Fibroblast of lung (primary cell): ENCODE results near the gene KCNJ14. TPM values are rescaled to one million over a fixed set of nuclear protein-coding genes. Genes with fewer than 3 reads are reported as not detected.

Source experiments
- DNase-seq, 2 donors: peaks; one replicate each; pipeline versions ENCODE4 v3.0.0 to v3.0.0-alpha.2; 2010; ENCODE audit warnings: low read depth in 2 of 2
- H2AFZ ChIP-seq: 2 replicates; pipeline ENCODE4 v1.5.1; 2012; ENCODE audit warnings: low read length, control low read depth, inconsistent platforms
- H3K27ac ChIP-seq: 2 replicates; pipeline ENCODE4 v1.5.1; 2011; ENCODE audit warnings: low read length, control low read depth; ENCODE audit not compliant: insufficient read depth
- H3K27me3 ChIP-seq: 2 replicates; pipeline ENCODE4 v1.5.1; 2011; ENCODE audit warnings: mild to moderate bottlenecking, low read length; ENCODE audit not compliant: control insufficient read depth, insufficient read depth
- H3K36me3 ChIP-seq: 2 replicates; pipeline ENCODE4 v1.5.1; 2011; ENCODE audit warnings: low read length; ENCODE audit not compliant: control insufficient read depth, insufficient read depth
- H3K4me1 ChIP-seq: 2 replicates; pipeline ENCODE4 v1.5.1; 2011; ENCODE audit warnings: low read length; ENCODE audit not compliant: control insufficient read depth, insufficient read depth; ENCODE audit errors: extremely low read depth
- H3K4me2 ChIP-seq: 2 replicates; pipeline ENCODE4 v1.5.1; 2011; ENCODE audit warnings: low read length, control low read depth; ENCODE audit not compliant: insufficient read depth; ENCODE audit errors: extremely low read depth
- H3K4me3 ChIP-seq, 4 experiments: fragments of 200-600 bp in 1 of 4; sonication (generic) in 1 of 4; replicated peaks in 1 of 4; 2 replicates each; pipeline ENCODE4 v1.5.1; 2011 to 2016; ENCODE audit warnings: low read length in 4 of 4, low read depth in 3 of 4, mild to moderate bottlenecking in 3 of 4, control low read depth in 2 of 4, inconsistent platforms in 1 of 4, mixed read lengths in 1 of 4; ENCODE audit not compliant: insufficient read depth in 1 of 4; ENCODE audit errors: control extremely low read depth in 1 of 4
- H3K79me2 ChIP-seq: 2 replicates; pipeline ENCODE4 v1.5.1; 2012; ENCODE audit warnings: mild to moderate bottlenecking, low read length, inconsistent platforms; ENCODE audit not compliant: control insufficient read depth, insufficient read depth
- H3K9ac ChIP-seq: 2 replicates; pipeline ENCODE4 v1.5.1; 2011; ENCODE audit warnings: mild to moderate bottlenecking, low read length, control low read depth; ENCODE audit not compliant: insufficient read depth
- H3K9me3 ChIP-seq: 2 replicates; pipeline ENCODE4 v1.5.1; 2012; ENCODE audit warnings: low read depth, low read length; ENCODE audit not compliant: control insufficient read depth, insufficient read depth
- H4K20me1 ChIP-seq: 2 replicates; pipeline ENCODE4 v1.5.1; 2011; ENCODE audit warnings: low read length; ENCODE audit not compliant: control insufficient read depth, insufficient read depth; ENCODE audit errors: extremely low read depth
- EZH2 ChIP-seq: IDR thresholded peaks from 2 replicates; pipeline ENCODE4 v1.5.1; 2012; ENCODE audit warnings: low read length, control low read depth, mild to moderate bottlenecking; ENCODE audit errors: missing control alignments
- polyA plus RNA-seq, 2 donors: library from polyadenylated mRNA; depleted of rRNA in 1 of 2; stranded (reverse) in 1 of 2; unstranded in 1 of 2; fragments of >200 nt; gene quantifications; 2 replicates each; pipeline ENCODE4 v1.2.1, GENCODE V29; 2011 to 2012; ENCODE audit warnings: missing spikeins in 1 of 2
- total RNA-seq: library from RNA; depleted of rRNA; stranded (reverse); fragments of >200 nt; gene quantifications from 2 replicates; pipeline ENCODE4 v1.2.1, GENCODE V29; 2014
- TF ChIP-seq, protein P1 (sequence below), 2 donors: IDR thresholded peaks in 1 of 2; conservative IDR thresholded peaks in 1 of 2; 1 replicate in 1 of 2; 2 replicates in 1 of 2; pipeline ENCODE4 v1.5.1; 2011 to 2012; ENCODE audit warnings: low read length in 2 of 2, control low read depth in 1 of 2, inconsistent platforms in 1 of 2, low read depth in 1 of 2, mild to moderate bottlenecking in 1 of 2

KCNJ14 gene
- total and polyA plus RNA-seq, 2 donors (not counting 1 experiment from before 2014, with no cell fraction given): 0.15 to 0.50 TPM

DNA sequence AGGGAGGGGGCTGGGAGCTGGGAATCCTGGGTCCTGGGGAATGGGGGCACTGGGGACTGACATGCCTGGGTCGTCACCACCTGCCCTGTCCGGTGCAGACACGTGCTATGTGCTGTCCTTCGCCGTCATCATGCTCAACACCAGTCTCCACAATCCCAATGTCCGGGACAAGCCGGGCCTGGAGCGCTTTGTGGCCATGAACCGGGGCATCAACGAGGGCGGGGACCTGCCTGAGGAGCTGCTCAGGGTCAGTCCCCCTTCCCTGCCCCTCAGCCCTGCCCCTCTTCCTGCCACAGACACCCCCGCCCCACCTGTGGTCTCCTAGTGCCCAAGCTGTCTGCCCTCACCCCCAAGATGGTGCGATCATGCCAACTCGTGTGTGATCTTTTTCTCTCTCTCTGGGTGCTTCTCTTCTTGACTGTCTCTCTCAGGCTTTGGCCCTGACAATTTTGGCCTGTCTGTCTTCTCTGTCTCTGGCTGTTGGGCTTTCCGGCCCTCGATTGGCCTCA is 18.8 kb downstream of the KCNJ14 start:
- TF ChIP-seq EZH2: no peak
- TF ChIP-seq, protein P1, sequence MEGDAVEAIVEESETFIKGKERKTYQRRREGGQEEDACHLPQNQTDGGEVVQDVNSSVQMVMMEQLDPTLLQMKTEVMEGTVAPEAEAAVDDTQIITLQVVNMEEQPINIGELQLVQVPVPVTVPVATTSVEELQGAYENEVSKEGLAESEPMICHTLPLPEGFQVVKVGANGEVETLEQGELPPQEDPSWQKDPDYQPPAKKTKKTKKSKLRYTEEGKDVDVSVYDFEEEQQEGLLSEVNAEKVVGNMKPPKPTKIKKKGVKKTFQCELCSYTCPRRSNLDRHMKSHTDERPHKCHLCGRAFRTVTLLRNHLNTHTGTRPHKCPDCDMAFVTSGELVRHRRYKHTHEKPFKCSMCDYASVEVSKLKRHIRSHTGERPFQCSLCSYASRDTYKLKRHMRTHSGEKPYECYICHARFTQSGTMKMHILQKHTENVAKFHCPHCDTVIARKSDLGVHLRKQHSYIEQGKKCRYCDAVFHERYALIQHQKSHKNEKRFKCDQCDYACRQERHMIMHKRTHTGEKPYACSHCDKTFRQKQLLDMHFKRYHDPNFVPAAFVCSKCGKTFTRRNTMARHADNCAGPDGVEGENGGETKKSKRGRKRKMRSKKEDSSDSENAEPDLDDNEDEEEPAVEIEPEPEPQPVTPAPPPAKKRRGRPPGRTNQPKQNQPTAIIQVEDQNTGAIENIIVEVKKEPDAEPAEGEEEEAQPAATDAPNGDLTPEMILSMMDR (conservative IDR thresholded peaks at IDR 0.05 in 1 of 2, IDR thresholded peaks at IDR 0.05 in 1 of 2; ENCODE audit: low read depth in 1 of 2, low read length in 2 of 2): no peak
- peaks cover 17% of the 10 kb centered on the region for H3K79me2 ChIP-seq
- H3K36me3 ChIP-seq: peaks cover 38% of the 10 kb centered on the region
- H4K20me1 ChIP-seq: no peaks in the 10 kb centered on the region
- H3K27ac ChIP-seq: no peak overlapping the region
- DNase-seq: no peak
- H2AFZ ChIP-seq: no peak overlapping the region
- no peak overlapping the region for H3K4me3 ChIP-seq
- H3K4me1 ChIP-seq: peaks cover 8% of the 10 kb centered on the region
- no peaks in the 10 kb centered on the region for H3K9me3 ChIP-seq
- H3K4me2 ChIP-seq: no peak overlapping the region
- H3K27me3 ChIP-seq: no peaks in the 10 kb centered on the region
- no peak overlapping the region for H3K9ac ChIP-seq

DNA sequence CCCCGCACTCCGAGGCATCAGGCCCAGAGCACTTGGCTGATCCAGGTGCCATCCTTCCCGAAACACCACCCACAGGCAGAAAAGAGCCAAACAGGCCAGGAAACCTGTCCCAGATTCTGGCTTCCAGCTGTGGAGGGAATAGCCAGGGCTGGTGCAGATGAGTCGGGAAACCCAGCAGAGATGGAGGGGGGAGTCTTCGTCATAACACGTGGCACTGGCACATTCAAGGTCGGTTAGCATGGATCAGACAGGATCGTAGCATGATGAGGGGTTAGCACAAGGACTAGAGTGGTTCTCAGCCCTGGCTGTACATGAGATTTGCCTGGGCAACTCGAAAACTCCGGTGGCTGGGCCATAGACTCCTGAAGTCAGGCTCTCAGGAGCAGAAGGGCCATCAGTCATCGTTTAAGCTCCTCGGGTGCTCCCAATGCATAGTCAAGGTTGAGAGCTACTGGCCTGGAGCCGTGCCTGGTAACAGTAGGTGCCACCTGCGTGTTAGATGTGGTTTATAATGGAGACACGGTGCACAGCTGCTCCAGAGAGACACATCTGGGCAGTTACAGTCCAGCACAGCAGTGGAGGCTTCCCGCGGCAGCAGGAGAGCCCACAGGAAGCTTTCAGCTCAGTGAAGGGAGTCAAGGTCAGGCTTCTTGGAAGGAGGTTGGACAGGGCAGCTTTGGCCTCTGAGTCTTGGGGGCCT is 20.1 kb downstream of the KCNJ14 start:
- no peaks in the 10 kb centered on the region for H3K27me3 ChIP-seq
- H4K20me1 ChIP-seq: no peaks in the 10 kb centered on the region
- peaks cover 8% of the 10 kb centered on the region for H3K79me2 ChIP-seq
- no peak for TF ChIP-seq EZH2
- TF ChIP-seq, protein P1 (conservative IDR thresholded peaks at IDR 0.05 in 1 of 2, IDR thresholded peaks at IDR 0.05 in 1 of 2; ENCODE audit: low read depth in 1 of 2, low read length in 2 of 2): no peak
- no peak overlapping the region for H3K4me3 ChIP-seq
- no peak overlapping the region for H3K9ac ChIP-seq
- no peak overlapping the region for H3K27ac ChIP-seq
- peaks cover 35% of the 10 kb centered on the region for H3K36me3 ChIP-seq
- no peaks in the 10 kb centered on the region for H3K9me3 ChIP-seq
- H3K4me2 ChIP-seq: no peak overlapping the region
- DNase-seq: no peak
- no peak overlapping the region for H2AFZ ChIP-seq
- H3K4me1 ChIP-seq: peaks cover 10% of the 10 kb centered on the region

DNA sequence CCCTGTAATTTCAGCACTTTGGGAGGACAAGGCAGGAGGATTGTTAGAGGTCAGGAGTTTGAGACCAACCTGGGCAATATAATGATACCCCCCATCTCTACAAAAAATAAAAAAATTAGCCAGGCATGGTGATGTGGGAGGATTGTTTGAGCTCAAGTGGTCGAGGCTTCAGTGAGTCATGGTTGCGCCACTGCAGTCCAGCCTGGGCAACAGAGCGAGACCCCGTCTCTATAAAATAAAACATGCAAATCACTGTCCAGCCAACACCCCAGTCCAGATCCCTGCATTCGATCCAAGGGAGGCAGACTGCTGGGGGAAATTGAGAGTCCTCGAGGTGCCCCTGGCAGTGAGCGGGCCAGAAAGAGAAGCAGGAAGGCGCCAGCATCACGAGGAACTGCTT is 20.8 kb downstream of the KCNJ14 start:
- peaks cover 30% of the 10 kb centered on the region for H3K36me3 ChIP-seq
- no peaks in the 10 kb centered on the region for H4K20me1 ChIP-seq

More for the DNA sequence above, 20.8 kb downstream of the KCNJ14 start:
- peaks cover 13% of the 10 kb centered on the region for H3K4me1 ChIP-seq
- peaks cover 3% of the 10 kb centered on the region for H3K79me2 ChIP-seq
- no peak overlapping the region for H3K9ac ChIP-seq
- H3K27ac ChIP-seq: no peak overlapping the region
- H2AFZ ChIP-seq: no peak overlapping the region
- no peak overlapping the region for H3K4me3 ChIP-seq
- TF ChIP-seq, protein P1 (conservative IDR thresholded peaks at IDR 0.05 in 1 of 2, IDR thresholded peaks at IDR 0.05 in 1 of 2; ENCODE audit: low read depth in 1 of 2, low read length in 2 of 2): no peak
- no peak for TF ChIP-seq EZH2
- H3K9me3 ChIP-seq: no peaks in the 10 kb centered on the region
- no peaks in the 10 kb centered on the region for H3K27me3 ChIP-seq
- H3K4me2 ChIP-seq: no peak overlapping the region
- DNase-seq: no peak
